Parathyroid adenoma (tissue), 2 donors: ENCODE data around the gene SLC4A7.

Experiments used
- H2AFZ ChIP-seq: fragments of 300-600 bp; sonication (generic); one replicate; pipeline ENCODE4 v1.7.0; 2017; ENCODE audit warnings: antibody characterized with exemption, mild to moderate bottlenecking
- H3K27ac ChIP-seq: fragments of 300-600 bp; sonication (generic); one replicate; pipeline ENCODE4 v1.7.0; 2017
- H3K27me3 ChIP-seq: fragments of 300-600 bp; sonication (generic); one replicate; pipeline ENCODE4 v1.7.0; 2017; ENCODE audit warnings: low read length; ENCODE audit not compliant: control insufficient read depth, insufficient read depth
- H3K36me3 ChIP-seq: fragments of 300-600 bp; sonication (generic); one replicate; pipeline ENCODE4 v1.7.0; 2017; ENCODE audit warnings: low read length; ENCODE audit not compliant: control insufficient read depth, insufficient read depth
- H3K4me1 ChIP-seq: fragments of 300-600 bp; sonication (generic); one replicate; pipeline ENCODE4 v1.7.0; 2017; ENCODE audit warnings: control low read depth
- H3K4me2 ChIP-seq: fragments of 300-600 bp; sonication (generic); one replicate; pipeline ENCODE4 v1.7.0; 2017; ENCODE audit warnings: low read length
- H3K4me3 ChIP-seq: fragments of 300-600 bp; sonication (generic); one replicate; pipeline ENCODE4 v1.7.0; 2017; ENCODE audit warnings: low read depth, low read length
- H3K79me2 ChIP-seq: fragments of 300-600 bp; sonication (generic); one replicate; pipeline ENCODE4 v1.7.0; 2017; ENCODE audit warnings: control low read depth
- H3K9ac ChIP-seq: fragments of 300-600 bp; sonication (generic); one replicate; pipeline ENCODE4 v1.7.0; 2017; ENCODE audit warnings: mild to moderate bottlenecking
- H3K9me3 ChIP-seq: fragments of 300-600 bp; sonication (generic); one replicate; pipeline ENCODE4 v1.7.0; 2017; ENCODE audit warnings: low read length; ENCODE audit not compliant: control insufficient read depth
- CTCF ChIP-seq: fragments of 300-600 bp; sonication (generic); IDR thresholded peaks from one replicate; pipeline ENCODE4 v1.7.0; 2017; ENCODE audit warnings: antibody characterized with exemption, mild to moderate bottlenecking
- donor health status: primary hyperparathyroidism.

Gene SLC4A7

GRCh38 chr3:27358372-27358771, 125.8 kb downstream of the SLC4A7 start:
- Histone ChIP-seq H2AFZ (no peak overlapping the region), H3K27ac (no peak overlapping the region), H3K79me2 (no peaks in the 10 kb centered on the region), H3K36me3 (no peaks in the 10 kb centered on the region), H3K27me3 (no peaks in the 10 kb centered on the region), H3K4me1 (no peaks in the 10 kb centered on the region), H3K9ac (no peak overlapping the region), H3K9me3 (no peaks in the 10 kb centered on the region), H3K4me3 (no peak overlapping the region), H3K4me2 (no peak overlapping the region)
- no peak for TF ChIP-seq CTCF

- H3K4me3 ChIP-seq = no peak overlapping the region
- no peak overlapping the region for H3K4me2 ChIP-seq
- no peaks in the 10 kb centered on the region for H3K27me3 ChIP-seq
- no peak overlapping the region for H3K27ac ChIP-seq
- H3K9me3 ChIP-seq = no peaks in the 10 kb centered on the region
- no peaks in the 10 kb centered on the region for H3K4me1 ChIP-seq
- no peak overlapping the region for H2AFZ ChIP-seq
- peak; percentile 61 for TF ChIP-seq CTCF
- H3K79me2 ChIP-seq = no peaks in the 10 kb centered on the region
- no peak overlapping the region for H3K9ac ChIP-seq
- H3K36me3 ChIP-seq = no peaks in the 10 kb centered on the region
These were observed 126.4 kb downstream of the SLC4A7 start for GRCh38 chr3:27357665-27358258.

- Histone ChIP-seq H3K27ac (no peak overlapping the region), H3K9me3 (no peaks in the 10 kb centered on the region), H3K9ac (no peak overlapping the region), H3K36me3 (no peaks in the 10 kb centered on the region), H3K4me1 (no peaks in the 10 kb centered on the region), H3K4me3 (no peak overlapping the region), H2AFZ (no peak overlapping the region), H3K27me3 (no peaks in the 10 kb centered on the region), H3K4me2 (no peak overlapping the region), H3K79me2 (no peaks in the 10 kb centered on the region)
- TF ChIP-seq CTCF = no peak
These were observed 127.2 kb downstream of the SLC4A7 start for GRCh38 chr3:27356976-27357375.

- Histone ChIP-seq H3K27me3 (no peaks in the 10 kb centered on the region), H3K36me3 (no peaks in the 10 kb centered on the region), H3K4me3 (no peak overlapping the region), H3K4me1 (no peaks in the 10 kb centered on the region), H2AFZ (no peak overlapping the region), H3K79me2 (no peaks in the 10 kb centered on the region), H3K27ac (no peak overlapping the region), H3K9me3 (no peaks in the 10 kb centered on the region), H3K4me2 (no peak overlapping the region), H3K9ac (no peak overlapping the region)
- no peak for TF ChIP-seq CTCF
These were observed 129.5 kb downstream of the SLC4A7 start for GRCh38 chr3:27354588-27355203.

- Histone ChIP-seq H3K27ac (no peak overlapping the region), H3K4me1 (no peaks in the 10 kb centered on the region), H3K4me3 (no peak overlapping the region), H3K9ac (no peak overlapping the region), H3K9me3 (no peaks in the 10 kb centered on the region), H3K27me3 (no peaks in the 10 kb centered on the region), H3K36me3 (no peaks in the 10 kb centered on the region), H3K79me2 (no peaks in the 10 kb centered on the region), H2AFZ (no peak overlapping the region), H3K4me2 (no peak overlapping the region)
- no peak for TF ChIP-seq CTCF
These were observed 130.0 kb downstream of the SLC4A7 start for GRCh38 chr3:27354161-27354560.
